Measurements from ENCODE around the gene WIPF2.

DNA sequence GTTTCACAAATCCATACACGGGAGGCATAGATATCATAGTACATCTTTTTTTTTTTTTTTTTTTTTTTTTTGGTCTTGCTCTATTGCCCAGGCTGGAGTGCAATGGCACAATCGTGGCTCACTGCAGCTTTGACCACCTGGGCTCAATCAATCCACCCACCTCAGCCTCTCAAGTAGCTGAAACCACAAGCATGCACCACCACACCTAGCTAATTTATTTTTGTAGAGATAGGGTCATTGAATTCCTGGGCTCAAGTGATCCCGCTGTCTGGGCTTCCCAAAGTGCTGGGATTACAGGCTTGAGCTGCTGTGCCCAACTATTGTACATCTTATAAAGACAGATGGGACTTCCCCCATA, 45.3 kb upstream of the WIPF2 start:
- no peak for TF ChIP-seq CREB1 (CRISPR knock-in tag; IDR thresholded peaks at IDR 0.05; ENCODE audit: low read depth)
- no peak for TF ChIP-seq JUNB (IDR thresholded peaks at IDR 0.05; ENCODE audit: unreplicated experiment)
- TF ChIP-seq, protein P1, sequence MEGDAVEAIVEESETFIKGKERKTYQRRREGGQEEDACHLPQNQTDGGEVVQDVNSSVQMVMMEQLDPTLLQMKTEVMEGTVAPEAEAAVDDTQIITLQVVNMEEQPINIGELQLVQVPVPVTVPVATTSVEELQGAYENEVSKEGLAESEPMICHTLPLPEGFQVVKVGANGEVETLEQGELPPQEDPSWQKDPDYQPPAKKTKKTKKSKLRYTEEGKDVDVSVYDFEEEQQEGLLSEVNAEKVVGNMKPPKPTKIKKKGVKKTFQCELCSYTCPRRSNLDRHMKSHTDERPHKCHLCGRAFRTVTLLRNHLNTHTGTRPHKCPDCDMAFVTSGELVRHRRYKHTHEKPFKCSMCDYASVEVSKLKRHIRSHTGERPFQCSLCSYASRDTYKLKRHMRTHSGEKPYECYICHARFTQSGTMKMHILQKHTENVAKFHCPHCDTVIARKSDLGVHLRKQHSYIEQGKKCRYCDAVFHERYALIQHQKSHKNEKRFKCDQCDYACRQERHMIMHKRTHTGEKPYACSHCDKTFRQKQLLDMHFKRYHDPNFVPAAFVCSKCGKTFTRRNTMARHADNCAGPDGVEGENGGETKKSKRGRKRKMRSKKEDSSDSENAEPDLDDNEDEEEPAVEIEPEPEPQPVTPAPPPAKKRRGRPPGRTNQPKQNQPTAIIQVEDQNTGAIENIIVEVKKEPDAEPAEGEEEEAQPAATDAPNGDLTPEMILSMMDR (conservative IDR thresholded peaks at IDR 0.05; ENCODE audit: low read depth in 2 of 2) = no peak
- TF ChIP-seq EZH2 (IDR thresholded peaks at IDR 0.05; ENCODE audit: low read depth, unreplicated experiment) = no peak
- TF ChIP-seq, protein P2, sequence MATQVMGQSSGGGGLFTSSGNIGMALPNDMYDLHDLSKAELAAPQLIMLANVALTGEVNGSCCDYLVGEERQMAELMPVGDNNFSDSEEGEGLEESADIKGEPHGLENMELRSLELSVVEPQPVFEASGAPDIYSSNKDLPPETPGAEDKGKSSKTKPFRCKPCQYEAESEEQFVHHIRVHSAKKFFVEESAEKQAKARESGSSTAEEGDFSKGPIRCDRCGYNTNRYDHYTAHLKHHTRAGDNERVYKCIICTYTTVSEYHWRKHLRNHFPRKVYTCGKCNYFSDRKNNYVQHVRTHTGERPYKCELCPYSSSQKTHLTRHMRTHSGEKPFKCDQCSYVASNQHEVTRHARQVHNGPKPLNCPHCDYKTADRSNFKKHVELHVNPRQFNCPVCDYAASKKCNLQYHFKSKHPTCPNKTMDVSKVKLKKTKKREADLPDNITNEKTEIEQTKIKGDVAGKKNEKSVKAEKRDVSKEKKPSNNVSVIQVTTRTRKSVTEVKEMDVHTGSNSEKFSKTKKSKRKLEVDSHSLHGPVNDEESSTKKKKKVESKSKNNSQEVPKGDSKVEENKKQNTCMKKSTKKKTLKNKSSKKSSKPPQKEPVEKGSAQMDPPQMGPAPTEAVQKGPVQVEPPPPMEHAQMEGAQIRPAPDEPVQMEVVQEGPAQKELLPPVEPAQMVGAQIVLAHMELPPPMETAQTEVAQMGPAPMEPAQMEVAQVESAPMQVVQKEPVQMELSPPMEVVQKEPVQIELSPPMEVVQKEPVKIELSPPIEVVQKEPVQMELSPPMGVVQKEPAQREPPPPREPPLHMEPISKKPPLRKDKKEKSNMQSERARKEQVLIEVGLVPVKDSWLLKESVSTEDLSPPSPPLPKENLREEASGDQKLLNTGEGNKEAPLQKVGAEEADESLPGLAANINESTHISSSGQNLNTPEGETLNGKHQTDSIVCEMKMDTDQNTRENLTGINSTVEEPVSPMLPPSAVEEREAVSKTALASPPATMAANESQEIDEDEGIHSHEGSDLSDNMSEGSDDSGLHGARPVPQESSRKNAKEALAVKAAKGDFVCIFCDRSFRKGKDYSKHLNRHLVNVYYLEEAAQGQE (IDR thresholded peaks at IDR 0.05; ENCODE audit: unreplicated experiment) = no peak
- TF ChIP-seq EZH2phosphoT487 (IDR thresholded peaks at IDR 0.05; ENCODE audit: unreplicated experiment) = no peak
- TF ChIP-seq ZNF114 (CRISPR knock-in tag; IDR thresholded peaks at IDR 0.05) = no peak
- no peak for TF ChIP-seq POLR2AphosphoS5 (IDR thresholded peaks at IDR 0.05; ENCODE audit: low read depth)
- TF ChIP-seq ZNF462 (CRISPR knock-in tag; IDR thresholded peaks at IDR 0.05) = no peak
- TF ChIP-seq ETS1 (IDR thresholded peaks at IDR 0.05) = no peak
